DND-41 (cell line): Measurements from ENCODE around the gene KCNAB2.

Source experiments
- ATAC-seq: fragments of 200-7000 bp; cut with Tn5 transposase; 3 replicates; pipeline ENCODE4 v1.9.1; 2021; ENCODE audit warnings: low read depth; ENCODE audit not compliant: insufficient read depth
- DNase-seq: peaks from one replicate; pipeline ENCODE4 v3.0.0-alpha.2; 2020
- H2AFZ ChIP-seq: 2 replicates; pipeline ENCODE4 v1.6.0; 2012; ENCODE audit warnings: low read depth, low read length
- H3K27ac ChIP-seq: 2 replicates; pipeline ENCODE4 v1.5.1; 2012; ENCODE audit warnings: low read length, inconsistent platforms
- H3K27me3 ChIP-seq: fragments of 200-600 bp; sonication (generic); 2 replicates; pipeline ENCODE4 v1.6.0; 2012; ENCODE audit warnings: low read length, mild to moderate bottlenecking, inconsistent platforms; ENCODE audit not compliant: insufficient read depth, poor library complexity
- H3K36me3 ChIP-seq: 2 replicates; pipeline ENCODE4 v1.5.1; 2012; ENCODE audit warnings: low read length, inconsistent platforms; ENCODE audit not compliant: insufficient read depth
- H3K4me1 ChIP-seq: 2 replicates; pipeline ENCODE4 v1.5.1; 2012; ENCODE audit warnings: mild to moderate bottlenecking, low read length; ENCODE audit not compliant: insufficient read depth
- H3K4me2 ChIP-seq: 2 replicates; pipeline ENCODE4 v1.6.0; 2012; ENCODE audit warnings: mild to moderate bottlenecking, moderate library complexity, low read length, inconsistent platforms; ENCODE audit not compliant: insufficient read depth
- H3K4me3 ChIP-seq, 2 experiments: fragments of 200-600 bp in 1 of 2; shearing (Covaris generic) in 1 of 2; 2 replicates each; pipeline ENCODE4 v1.5.1; 2012 to 2016; ENCODE audit warnings: inconsistent platforms in 2 of 2, low read length in 2 of 2, mild to moderate bottlenecking in 2 of 2, low read depth in 1 of 2, moderate library complexity in 1 of 2
- H3K79me2 ChIP-seq: 2 replicates; pipeline ENCODE4 v1.6.0; 2012; ENCODE audit warnings: low read length, inconsistent platforms; ENCODE audit not compliant: insufficient read depth
- H3K9ac ChIP-seq: 2 replicates; pipeline ENCODE4 v1.6.0; 2012; ENCODE audit warnings: low read depth, mild to moderate bottlenecking, inconsistent platforms, low read length, moderate library complexity
- H3K9me3 ChIP-seq: 2 replicates; pipeline ENCODE4 v1.5.1; 2012; ENCODE audit warnings: low read length, moderate library complexity, mild to moderate bottlenecking, inconsistent platforms; ENCODE audit not compliant: insufficient read depth, severe bottlenecking
- H4K20me1 ChIP-seq: 2 replicates; pipeline ENCODE4 v1.6.0; 2012; ENCODE audit warnings: low read length; ENCODE audit not compliant: insufficient read depth
- CTCF ChIP-seq: IDR thresholded peaks from 2 replicates; pipeline ENCODE4 v1.5.1; 2012; ENCODE audit warnings: borderline replicate concordance, low read length, moderate library complexity, mild to moderate bottlenecking; ENCODE audit not compliant: poor library complexity, severe bottlenecking; ENCODE audit errors: extremely low read depth
- EZH2 ChIP-seq: IDR thresholded peaks from 3 replicates; pipeline ENCODE4 v1.6.1; 2012; ENCODE audit warnings: borderline replicate concordance, low read depth, mild to moderate bottlenecking, moderate library complexity, low read length, inconsistent platforms; ENCODE audit not compliant: severe bottlenecking

Gene KCNAB2

DNA sequence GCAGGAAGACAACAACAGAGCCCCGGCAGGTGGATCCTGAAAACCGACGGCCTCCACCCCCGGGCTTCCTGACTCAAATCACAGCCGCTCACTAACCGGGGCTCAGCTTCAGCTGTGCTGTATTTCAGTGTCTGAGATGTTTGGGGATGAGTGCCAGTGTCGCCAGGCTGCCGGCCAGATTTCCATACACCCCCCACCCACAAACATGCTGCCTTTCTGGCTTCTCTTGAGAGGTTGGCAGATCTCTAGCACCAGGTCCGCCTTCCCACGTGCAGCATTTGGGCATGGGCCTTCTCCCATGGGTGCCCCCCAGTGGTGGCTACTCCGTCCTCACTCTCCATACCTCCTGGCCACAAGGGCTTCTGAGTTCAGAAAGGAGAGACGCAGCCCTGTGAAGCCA lies 34.8 kb downstream of the KCNAB2 start:
- Histone ChIP-seq H3K9ac (no peak overlapping the region), H3K36me3 (peaks cover 36% of the 10 kb centered on the region), H3K4me3 (no peak overlapping the region), H3K4me1 (no peaks in the 10 kb centered on the region), H3K4me2 (no peak overlapping the region), H2AFZ (no peak overlapping the region), H3K9me3 (no peaks in the 10 kb centered on the region), H3K27ac (no peak overlapping the region), H4K20me1 (peaks cover 9% of the 10 kb centered on the region), H3K27me3 (no peaks in the 10 kb centered on the region), H3K79me2 (no peaks in the 10 kb centered on the region)
- DNase-seq (no peak), ATAC-seq (no peak)
- TF ChIP-seq EZH2, result no peak
- peak; percentile 20 for TF ChIP-seq CTCF

DNA sequence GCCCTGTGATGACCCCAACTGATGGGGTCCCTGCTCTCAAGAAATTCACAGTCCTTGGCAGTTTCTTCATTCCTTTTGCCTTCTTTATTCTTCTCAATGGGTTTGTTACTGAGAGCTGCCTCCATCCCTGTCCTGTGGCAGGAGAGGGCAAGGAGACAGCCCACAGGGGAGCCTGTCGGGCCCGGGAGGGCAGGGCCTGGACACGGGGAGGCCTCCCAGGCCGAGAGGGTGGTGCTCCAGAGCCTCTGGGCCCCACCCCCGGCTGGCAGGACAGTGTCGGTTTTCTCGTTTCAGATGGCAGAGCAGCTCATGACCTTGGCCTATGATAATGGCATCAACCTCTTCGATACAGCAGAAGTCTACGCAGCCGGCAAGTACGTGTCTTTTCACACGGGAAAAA lies 36.2 kb downstream of the KCNAB2 start:
- Histone ChIP-seq H3K9me3 (no peaks in the 10 kb centered on the region), H3K27ac (no peak overlapping the region), H3K27me3 (no peaks in the 10 kb centered on the region), H3K9ac (no peak overlapping the region), H4K20me1 (peaks cover 5% of the 10 kb centered on the region; the same call in 1 of the 2 replicates), H3K4me3 (no peak overlapping the region), H2AFZ (no peak overlapping the region), H3K4me2 (no peak overlapping the region), H3K4me1 (no peaks in the 10 kb centered on the region), H3K36me3 (peaks cover 39% of the 10 kb centered on the region), H3K79me2 (no peaks in the 10 kb centered on the region)
- no peak for DNase-seq
- no peak for ATAC-seq
- TF ChIP-seq CTCF, result no peak
- TF ChIP-seq EZH2, result no peak

GRCh38 chr1:6082430-6082971 lies 36.8 kb downstream of the KCNAB2 start:
- Histone ChIP-seq H4K20me1 (peaks cover 5% of the 10 kb centered on the region; the same call in 1 of the 2 replicates), H3K4me3 (no peak overlapping the region), H3K27ac (no peak overlapping the region), H3K36me3 (peaks cover 39% of the 10 kb centered on the region), H3K4me2 (no peak overlapping the region), H3K4me1 (no peaks in the 10 kb centered on the region), H3K27me3 (no peaks in the 10 kb centered on the region), H3K9me3 (no peaks in the 10 kb centered on the region), H3K79me2 (no peaks in the 10 kb centered on the region), H3K9ac (no peak overlapping the region), H2AFZ (no peak overlapping the region)
- ATAC-seq, result no peak
- TF ChIP-seq EZH2, result no peak
- peak; percentile 30 for TF ChIP-seq CTCF
- DNase-seq, result no peak

- ATAC-seq, result no peak
- no peaks in the 10 kb centered on the region for H3K27me3 ChIP-seq
- no peak overlapping the region for H3K9ac ChIP-seq
- H3K4me2 ChIP-seq, result no peak overlapping the region
- H3K9me3 ChIP-seq, result no peaks in the 10 kb centered on the region
- H3K4me1 ChIP-seq, result no peaks in the 10 kb centered on the region
- peaks cover 37% of the 10 kb centered on the region for H3K36me3 ChIP-seq
- DNase-seq, result no peak
- no peak for TF ChIP-seq EZH2
- no peak for TF ChIP-seq CTCF
- H3K79me2 ChIP-seq, result no peaks in the 10 kb centered on the region
- H4K20me1 ChIP-seq, result peaks cover 5% of the 10 kb centered on the region; the same call in 1 of the 2 replicates
- no peak overlapping the region for H3K27ac ChIP-seq
- H3K4me3 ChIP-seq, result no peak overlapping the region
- no peak overlapping the region for H2AFZ ChIP-seq
Observed at GRCh38 chr1:6083385-6083784, 37.7 kb downstream of the KCNAB2 start.
